Dendritic cell treated with granulocyte-macrophage colony-stimulating factor and Interleukin-4, amounts not matched to agents 40 ng/mL and 50 ng/mL, for 4 days (primary cell): Measurements from ENCODE around the gene AUTS2.
"Not testable (repeated sequence)": the region's sequence is repeated elsewhere in the genome, so short reads cannot be mapped to it uniquely, and the experiment has no call there.

ENCODE experiments used
- H3K27ac Mint-ChIP-seq: one replicate; pipeline ENCODE4 v1.8.0; 2022; ENCODE audit warnings: mild to moderate bottlenecking, mixed read lengths
- H3K27me3 Mint-ChIP-seq: one replicate; pipeline ENCODE4 v1.8.0; 2022; ENCODE audit warnings: mild to moderate bottlenecking, mixed read lengths
- H3K36me3 Mint-ChIP-seq: one replicate; pipeline ENCODE4 v1.8.0; 2022; ENCODE audit warnings: low read depth, mixed read lengths
- H3K4me1 Mint-ChIP-seq: one replicate; pipeline ENCODE4 v1.8.0; 2022; ENCODE audit warnings: low read depth, mixed read lengths
- H3K4me3 Mint-ChIP-seq: one replicate; pipeline ENCODE4 v1.8.0; 2022; ENCODE audit warnings: mild to moderate bottlenecking, moderate library complexity, mixed read lengths
- H3K9me3 Mint-ChIP-seq: one replicate; pipeline ENCODE4 v1.8.0; 2022; ENCODE audit warnings: mixed read lengths
- intact Hi-C: fragments of 100-400 bp; cut with micrococcal nuclease; formaldehyde crosslinking; loops from one replicate; pipeline ENCODE4 v1.15.0; 2022

The AUTS2 gene

GRCh38 chr7:70241536-70242175, 643.4 kb downstream of the AUTS2 start:
- H3K9me3 Mint-ChIP-seq, result no peaks in the 10 kb centered on the region
- no peak overlapping the region for H3K4me3 Mint-ChIP-seq
- H3K36me3 Mint-ChIP-seq, result no peaks in the 10 kb centered on the region
- H3K27me3 Mint-ChIP-seq, result no peaks in the 10 kb centered on the region
- no peak overlapping the region for H3K27ac Mint-ChIP-seq
- intact Hi-C loops, result no loop called here
- peaks cover 6% of the 10 kb centered on the region for H3K4me1 Mint-ChIP-seq

GRCh38 chr7:70242826-70243225, 644.6 kb downstream of the AUTS2 start:
- H3K27ac Mint-ChIP-seq, result no peak overlapping the region
- no peaks in the 10 kb centered on the region for H3K36me3 Mint-ChIP-seq
- H3K27me3 Mint-ChIP-seq, result no peaks in the 10 kb centered on the region
- intact Hi-C loops, result no loop called here
- peaks cover 6% of the 10 kb centered on the region for H3K4me1 Mint-ChIP-seq
- no peak overlapping the region for H3K4me3 Mint-ChIP-seq
- H3K9me3 Mint-ChIP-seq, result no peaks in the 10 kb centered on the region

DNA sequence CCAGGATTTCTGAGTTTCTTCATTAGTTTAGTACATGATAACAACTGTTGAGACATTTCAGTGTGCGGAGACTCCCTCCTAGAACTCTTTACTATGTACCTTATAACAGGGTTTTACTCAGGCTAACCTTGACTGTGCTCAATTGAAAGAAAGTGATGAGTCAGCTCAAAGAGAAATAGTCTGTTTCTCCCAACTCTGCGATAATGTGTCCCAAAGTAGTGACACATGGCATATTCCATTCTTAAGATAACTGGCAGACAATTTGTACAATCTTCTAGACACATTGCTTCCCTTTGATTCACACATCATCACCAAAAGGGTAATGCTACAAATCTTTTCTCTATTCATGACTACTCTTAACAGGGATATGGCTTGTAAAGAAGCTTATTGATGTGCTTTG, 645.2 kb downstream of the AUTS2 start:
- H3K4me1 Mint-ChIP-seq, result peaks cover 1% of the 10 kb centered on the region
- H3K36me3 Mint-ChIP-seq, result no peaks in the 10 kb centered on the region
- H3K4me3 Mint-ChIP-seq, result no peak overlapping the region
- no peaks in the 10 kb centered on the region for H3K27me3 Mint-ChIP-seq
- no peak overlapping the region for H3K27ac Mint-ChIP-seq
- H3K9me3 Mint-ChIP-seq, result no peaks in the 10 kb centered on the region
- intact Hi-C loops, result no loop called here

- no peak overlapping the region for H3K27ac Mint-ChIP-seq
- no peaks in the 10 kb centered on the region for H3K27me3 Mint-ChIP-seq
- H3K9me3 Mint-ChIP-seq, result peaks cover 21% of the 10 kb centered on the region
- H3K36me3 Mint-ChIP-seq, result no peaks in the 10 kb centered on the region
- intact Hi-C loops, result no loop called here
- no peak overlapping the region for H3K4me3 Mint-ChIP-seq
- no peaks in the 10 kb centered on the region for H3K4me1 Mint-ChIP-seq
Observed at GRCh38 chr7:70257921-70258320, 659.6 kb downstream of the AUTS2 start.

DNA sequence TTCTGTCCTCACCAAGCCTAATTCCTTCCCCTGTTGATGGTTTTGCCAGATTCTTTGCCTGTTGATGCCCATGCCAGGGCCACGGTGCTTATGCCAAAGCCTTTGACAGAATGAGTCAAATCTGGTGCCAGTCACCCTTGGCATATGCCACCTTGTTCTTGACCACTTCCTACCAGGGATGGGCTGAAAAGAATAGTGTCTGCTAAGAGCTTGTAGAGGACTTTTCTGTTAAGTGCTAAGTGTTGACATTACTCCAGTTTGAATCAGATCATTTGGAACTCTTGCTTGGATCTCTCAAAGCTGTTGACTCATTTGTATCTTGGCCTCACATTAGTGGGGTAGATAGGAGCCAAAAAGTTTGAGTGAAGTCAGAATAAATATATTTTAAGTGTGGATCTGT, 661.2 kb downstream of the AUTS2 start:
- intact Hi-C loops, result no loop called here
- H3K27me3 Mint-ChIP-seq, result no peaks in the 10 kb centered on the region

DNA sequence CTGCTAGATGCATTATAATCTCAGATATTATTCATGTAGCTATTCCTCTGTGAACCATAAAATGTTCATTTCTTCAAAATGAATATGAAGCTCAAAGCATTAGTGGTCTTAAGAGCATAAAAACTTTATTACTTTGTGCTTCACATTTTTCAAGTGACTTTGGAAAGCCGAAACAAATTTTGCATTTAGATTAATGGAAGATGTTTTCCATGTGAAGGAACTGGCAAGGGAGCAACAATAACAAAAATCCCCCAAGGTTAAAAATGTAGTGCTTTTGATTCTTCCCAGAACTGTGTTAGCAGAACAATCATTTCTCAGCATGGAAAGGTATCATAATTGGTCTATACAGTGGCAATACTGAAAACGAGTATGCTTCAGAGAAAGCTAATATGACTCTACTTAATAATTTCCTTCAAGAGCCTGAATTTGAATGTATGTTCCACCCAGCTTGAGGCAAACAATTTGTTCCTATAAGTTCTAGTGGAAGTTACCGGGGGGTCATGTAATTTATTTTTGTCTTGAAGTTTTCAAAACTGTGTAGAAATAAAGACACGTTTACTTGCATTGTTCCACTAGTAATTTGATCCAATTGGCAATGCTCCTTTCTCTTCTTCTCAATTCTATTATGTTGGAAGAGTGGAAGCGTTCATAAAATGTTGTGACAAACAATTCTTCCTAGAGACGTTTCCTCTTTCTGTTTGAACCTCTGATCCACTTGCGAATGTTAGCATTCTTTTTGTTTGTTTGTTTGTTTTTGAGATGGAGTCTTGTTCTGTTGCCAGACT, 665.4 kb downstream of the AUTS2 start:
- H3K27ac Mint-ChIP-seq, result no peak overlapping the region
- H3K4me1 Mint-ChIP-seq, result no peaks in the 10 kb centered on the region
- no peaks in the 10 kb centered on the region for H3K36me3 Mint-ChIP-seq
- no peak overlapping the region for H3K4me3 Mint-ChIP-seq
- H3K27me3 Mint-ChIP-seq, result no peaks in the 10 kb centered on the region
- intact Hi-C loops, result no loop called here
- no peaks in the 10 kb centered on the region for H3K9me3 Mint-ChIP-seq

More for the DNA sequence above, 661.2 kb downstream of the AUTS2 start:
- Mint-ChIP-seq H3K27ac (no peak overlapping the region), H3K4me3 (no peak overlapping the region), H3K4me1 (no peaks in the 10 kb centered on the region), H3K36me3 (no peaks in the 10 kb centered on the region), H3K9me3 (peaks cover 13% of the 10 kb centered on the region)

GRCh38 chr7:70266186-70266585, 667.9 kb downstream of the AUTS2 start:
- H3K4me1 Mint-ChIP-seq, result no peaks in the 10 kb centered on the region
- no peaks in the 10 kb centered on the region for H3K27me3 Mint-ChIP-seq
- intact Hi-C loops, result no loop called here
- no peaks in the 10 kb centered on the region for H3K9me3 Mint-ChIP-seq
- no peak overlapping the region for H3K4me3 Mint-ChIP-seq
- no peaks in the 10 kb centered on the region for H3K36me3 Mint-ChIP-seq
- no peak overlapping the region for H3K27ac Mint-ChIP-seq

DNA sequence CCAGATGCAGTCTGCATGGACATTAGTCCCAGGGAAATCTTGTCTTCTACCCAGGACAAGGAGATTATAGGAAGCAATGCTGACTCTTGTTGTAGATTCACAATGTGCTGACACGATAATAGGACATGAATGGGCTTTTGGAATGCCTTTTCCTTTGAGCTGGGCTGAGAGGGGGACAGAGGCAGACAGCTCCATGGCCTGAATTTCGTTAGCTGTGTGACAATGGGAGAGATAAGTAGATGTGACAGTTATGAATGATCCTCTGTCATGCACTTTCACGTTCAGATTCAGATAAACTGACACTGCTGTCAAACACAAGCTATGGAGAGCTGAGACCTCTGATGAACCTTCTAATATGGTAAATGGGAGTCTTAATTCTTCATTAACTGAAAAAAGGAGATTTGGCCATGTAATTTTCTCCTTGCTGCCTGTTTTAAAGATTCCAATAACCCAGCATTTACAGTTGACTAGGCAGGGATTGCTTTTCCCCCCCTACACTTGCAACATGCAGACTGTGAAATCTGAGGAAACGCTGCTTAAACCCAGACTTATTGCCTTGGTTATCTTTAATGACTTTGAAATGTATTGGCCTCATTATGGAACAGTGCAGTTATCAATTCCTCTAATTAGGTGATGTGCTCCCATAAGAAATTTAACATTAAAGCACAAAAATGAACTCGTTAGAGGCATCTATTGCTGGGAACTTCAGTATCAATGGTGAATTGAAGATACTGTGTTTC, 669.3 kb downstream of the AUTS2 start:
- Mint-ChIP-seq H3K27ac (no peak overlapping the region), H3K36me3 (no peaks in the 10 kb centered on the region), H3K4me3 (no peak overlapping the region), H3K9me3 (no peaks in the 10 kb centered on the region), H3K27me3 (no peaks in the 10 kb centered on the region), H3K4me1 (no peaks in the 10 kb centered on the region)
- intact Hi-C loops, result no loop called here

GRCh38 chr7:70268179-70268578, 669.9 kb downstream of the AUTS2 start:
- Mint-ChIP-seq H3K27me3 (no peaks in the 10 kb centered on the region), H3K27ac (no peak overlapping the region), H3K4me3 (no peak overlapping the region), H3K36me3 (no peaks in the 10 kb centered on the region), H3K9me3 (no peaks in the 10 kb centered on the region), H3K4me1 (no peaks in the 10 kb centered on the region)
- intact Hi-C loops, result no loop called here

DNA sequence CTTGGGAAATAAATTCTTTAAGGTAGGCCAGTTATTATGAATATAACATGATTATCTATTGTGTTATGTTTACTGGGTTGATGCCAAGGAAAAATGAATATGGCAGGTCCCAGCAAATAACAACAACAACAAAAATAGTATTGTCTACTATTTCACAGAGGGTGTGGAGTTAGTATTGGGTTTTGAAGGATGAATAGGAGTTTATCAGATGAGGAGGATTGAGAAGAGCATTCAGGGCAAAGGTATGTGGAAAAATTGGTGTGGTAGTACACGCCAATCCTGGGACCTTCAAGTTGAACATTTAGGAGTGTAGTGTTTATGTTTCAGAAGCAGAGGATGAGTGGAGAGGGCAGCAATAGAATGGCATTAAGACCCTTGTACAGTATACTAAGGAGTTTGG, 671.9 kb downstream of the AUTS2 start:
- no peaks in the 10 kb centered on the region for H3K27me3 Mint-ChIP-seq
- no peaks in the 10 kb centered on the region for H3K4me1 Mint-ChIP-seq
- no peaks in the 10 kb centered on the region for H3K9me3 Mint-ChIP-seq
- H3K27ac Mint-ChIP-seq, result no peak overlapping the region
- no peaks in the 10 kb centered on the region for H3K36me3 Mint-ChIP-seq
- intact Hi-C loops, result no loop called here
- H3K4me3 Mint-ChIP-seq, result no peak overlapping the region

GRCh38 chr7:70271617-70272081, 673.4 kb downstream of the AUTS2 start:
- Mint-ChIP-seq H3K4me3 (no peak overlapping the region), H3K4me1 (no peaks in the 10 kb centered on the region), H3K36me3 (no peaks in the 10 kb centered on the region), H3K27ac (no peak overlapping the region), H3K27me3 (no peaks in the 10 kb centered on the region), H3K9me3 (no peaks in the 10 kb centered on the region)
- intact Hi-C loops, result no loop called here

GRCh38 chr7:70275570-70275969, 677.3 kb downstream of the AUTS2 start:
- H3K4me1 Mint-ChIP-seq, H3K27me3 Mint-ChIP-seq, H3K4me3 Mint-ChIP-seq, intact Hi-C loops, H3K27ac Mint-ChIP-seq, H3K9me3 Mint-ChIP-seq, H3K36me3 Mint-ChIP-seq: not testable (repeated sequence)

DNA sequence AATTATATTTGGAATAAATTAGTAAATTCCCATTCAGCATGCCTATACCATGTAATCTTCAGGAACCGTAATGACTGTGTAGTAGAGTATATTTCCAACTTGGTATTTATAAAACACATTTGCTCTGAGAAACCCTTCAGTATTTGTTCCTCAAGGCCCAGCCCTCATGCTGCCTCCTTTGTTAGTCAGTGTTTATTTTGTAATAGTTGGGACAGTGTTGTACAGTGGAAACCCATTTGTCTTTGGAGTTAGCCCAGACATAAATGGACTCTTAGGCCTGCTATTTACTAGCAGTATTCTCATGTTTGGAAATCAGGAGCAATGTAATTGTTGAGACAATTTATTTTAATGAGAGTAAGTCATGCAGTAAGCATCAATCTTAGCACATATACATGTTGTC, 686.9 kb downstream of the AUTS2 start:
- Mint-ChIP-seq H3K4me3 (no peak overlapping the region), H3K27me3 (no peaks in the 10 kb centered on the region), H3K4me1 (no peaks in the 10 kb centered on the region), H3K9me3 (peaks cover 8% of the 10 kb centered on the region), H3K27ac (no peak overlapping the region), H3K36me3 (no peaks in the 10 kb centered on the region)
- intact Hi-C loops, result no loop called here

- Mint-ChIP-seq H3K4me1 (no peaks in the 10 kb centered on the region), H3K4me3 (no peak overlapping the region), H3K27me3 (no peaks in the 10 kb centered on the region), H3K9me3 (peaks cover 8% of the 10 kb centered on the region), H3K27ac (no peak overlapping the region), H3K36me3 (no peaks in the 10 kb centered on the region)
- intact Hi-C loops, result no loop called here
Observed at GRCh38 chr7:70285854-70286253, 687.6 kb downstream of the AUTS2 start.
